SKM-1 (cell line): Measurements from ENCODE around the gene ASTE1.
"Not testable (repeated sequence)": the region's sequence is repeated elsewhere in the genome, so short reads cannot be mapped to it uniquely, and the experiment has no call there.

Experiments
- DNase-seq: peaks from one replicate; lab custom pipeline; 2025; ENCODE audit not compliant: unreplicated experiment; lab: John Stamatoyannopoulos, UW

ASTE1 gene, protein sequence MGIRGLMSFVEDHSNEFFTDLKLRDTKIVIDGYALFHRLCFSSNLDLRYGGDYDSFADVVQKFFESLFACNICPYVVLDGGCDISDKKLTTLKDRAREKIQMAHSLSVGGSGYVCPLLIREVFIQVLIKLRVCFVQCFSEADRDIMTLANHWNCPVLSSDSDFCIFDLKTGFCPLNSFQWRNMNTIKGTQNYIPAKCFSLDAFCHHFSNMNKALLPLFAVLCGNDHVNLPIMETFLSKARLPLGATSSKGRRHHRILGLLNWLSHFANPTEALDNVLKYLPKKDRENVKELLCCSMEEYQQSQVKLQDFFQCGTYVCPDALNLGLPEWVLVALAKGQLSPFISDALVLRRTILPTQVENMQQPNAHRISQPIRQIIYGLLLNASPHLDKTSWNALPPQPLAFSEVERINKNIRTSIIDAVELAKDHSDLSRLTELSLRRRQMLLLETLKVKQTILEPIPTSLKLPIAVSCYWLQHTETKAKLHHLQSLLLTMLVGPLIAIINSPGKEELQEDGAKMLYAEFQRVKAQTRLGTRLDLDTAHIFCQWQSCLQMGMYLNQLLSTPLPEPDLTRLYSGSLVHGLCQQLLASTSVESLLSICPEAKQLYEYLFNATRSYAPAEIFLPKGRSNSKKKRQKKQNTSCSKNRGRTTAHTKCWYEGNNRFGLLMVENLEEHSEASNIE

DNA sequence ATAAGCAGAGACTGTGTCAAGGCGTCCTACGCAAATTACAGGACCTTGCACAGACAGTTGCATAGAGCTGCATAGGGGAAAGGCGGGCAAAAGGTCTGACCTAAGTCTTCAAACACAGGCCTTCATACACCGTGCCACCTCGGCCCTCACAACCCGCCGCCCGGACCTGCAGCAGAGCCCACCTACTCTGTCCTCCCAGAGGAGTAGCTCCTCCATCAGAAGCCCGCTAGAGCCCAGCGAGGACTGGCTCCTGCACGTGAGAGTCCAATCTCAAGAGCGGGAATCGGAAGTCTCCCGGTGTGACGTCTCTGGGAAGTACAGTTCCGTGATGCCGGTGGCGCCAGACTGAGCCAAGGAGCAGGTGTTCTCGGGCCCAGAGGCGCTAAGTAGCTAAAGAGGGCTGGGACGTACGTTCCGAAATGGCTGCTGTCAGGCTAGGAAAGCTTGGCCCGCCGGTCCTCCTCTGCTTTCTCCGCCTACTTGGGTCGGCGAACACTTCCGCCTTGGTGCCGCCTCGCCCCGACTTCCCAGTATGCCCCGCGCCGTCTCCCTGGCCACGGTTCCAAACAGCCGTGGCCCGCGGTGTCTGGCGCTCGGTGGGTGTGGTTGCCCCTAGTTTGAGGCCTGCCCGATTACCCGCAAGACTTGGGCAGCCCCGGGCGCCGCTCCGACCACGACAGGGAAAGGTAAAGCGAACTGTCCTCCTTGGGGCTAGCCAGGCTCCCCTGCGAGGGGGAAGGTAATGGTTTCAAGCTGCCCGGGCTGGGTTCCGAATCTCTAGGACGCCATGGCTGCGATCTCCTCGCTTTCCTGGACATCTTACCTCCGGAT is at the start of gene ASTE1, which contains the start of gene NEK11:
TSS of gene ASTE1 (minus strand) at position 505 of the 831 bp plus-strand sequence. CDS start 1,519 bp downstream, outside the sequence.
TSS of gene NEK11 (plus strand) at position 557 of the 831 bp plus-strand sequence. CDS start 2,832 bp downstream, outside the sequence.
- peak; percentile 56 for DNase-seq

DNA sequence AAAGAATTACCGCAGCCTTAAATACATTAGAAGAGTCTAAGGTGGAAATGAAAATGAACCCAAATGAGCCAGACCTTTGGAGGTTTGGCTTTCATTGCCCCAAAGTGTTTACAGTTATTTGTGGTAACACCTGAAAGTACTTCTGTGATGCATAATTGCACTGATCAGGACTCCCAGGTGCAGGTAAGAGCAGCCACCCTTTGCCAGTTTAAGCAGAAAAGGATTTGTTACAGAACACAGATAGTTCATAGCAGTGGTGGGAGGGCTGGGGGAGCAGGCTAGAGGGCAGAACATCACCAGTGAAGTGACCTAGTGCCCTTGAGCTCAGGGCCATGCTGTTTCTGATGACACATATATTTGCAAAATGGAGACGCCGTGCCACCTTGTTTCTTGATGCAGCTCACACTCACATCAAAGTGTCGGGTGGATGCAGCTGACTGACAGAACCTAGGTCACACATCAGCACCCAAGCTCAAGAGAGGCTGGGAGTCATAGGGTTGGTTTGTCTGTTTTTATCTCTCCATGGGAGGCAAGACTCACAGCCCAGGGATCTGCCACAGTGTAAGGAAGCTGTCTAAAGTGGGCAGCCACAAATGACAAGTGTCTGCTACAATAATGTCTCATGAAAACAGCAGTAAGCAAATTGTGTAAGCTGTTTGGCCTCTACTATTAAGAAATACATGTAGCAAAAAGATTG is 49.2 kb upstream of the ASTE1 start:
- DNase-seq, result no peak

DNA sequence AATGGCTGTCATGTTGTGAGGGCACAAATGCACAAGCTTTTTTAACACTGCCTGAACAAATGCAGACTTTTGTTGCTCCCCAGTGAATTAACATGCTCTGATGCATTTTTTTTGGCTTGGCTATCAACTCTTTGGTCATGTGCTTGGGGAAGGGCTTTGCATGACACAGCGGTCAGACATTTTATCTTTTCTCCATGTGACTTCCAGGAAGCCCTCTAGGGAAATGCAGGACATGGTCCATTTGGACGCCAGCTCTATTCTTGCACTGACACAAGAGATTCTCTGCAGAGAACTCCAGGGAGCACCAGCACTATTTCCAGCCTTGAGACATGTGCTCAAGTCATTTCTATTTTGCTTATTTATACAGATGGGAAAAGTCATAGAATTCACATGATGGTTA is 46.2 kb upstream of the ASTE1 start:
- no peak for DNase-seq

DNA sequence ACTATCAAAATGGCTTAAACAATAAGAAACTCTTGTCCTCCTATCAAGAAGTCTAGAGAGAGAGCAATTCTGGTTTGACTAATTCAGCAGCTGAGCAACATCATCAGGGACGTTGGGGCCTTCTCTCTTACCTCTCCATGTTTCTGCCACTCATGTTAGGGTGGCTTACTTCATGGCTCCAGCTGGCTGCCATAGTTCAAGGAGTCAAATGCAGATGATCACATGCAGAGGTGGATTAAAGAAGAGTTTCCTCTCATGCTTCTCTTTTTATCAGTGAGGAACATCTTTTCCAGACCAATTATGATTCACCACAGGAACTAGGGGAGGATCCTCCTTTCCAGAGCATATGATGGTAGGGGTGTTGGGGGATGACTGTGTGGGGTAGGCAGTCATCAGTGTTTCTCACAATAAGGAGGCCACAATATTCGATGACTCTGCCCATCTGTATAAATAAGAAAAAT is 45.5 kb upstream of the ASTE1 start:
- peak; percentile 16 for DNase-seq

DNA sequence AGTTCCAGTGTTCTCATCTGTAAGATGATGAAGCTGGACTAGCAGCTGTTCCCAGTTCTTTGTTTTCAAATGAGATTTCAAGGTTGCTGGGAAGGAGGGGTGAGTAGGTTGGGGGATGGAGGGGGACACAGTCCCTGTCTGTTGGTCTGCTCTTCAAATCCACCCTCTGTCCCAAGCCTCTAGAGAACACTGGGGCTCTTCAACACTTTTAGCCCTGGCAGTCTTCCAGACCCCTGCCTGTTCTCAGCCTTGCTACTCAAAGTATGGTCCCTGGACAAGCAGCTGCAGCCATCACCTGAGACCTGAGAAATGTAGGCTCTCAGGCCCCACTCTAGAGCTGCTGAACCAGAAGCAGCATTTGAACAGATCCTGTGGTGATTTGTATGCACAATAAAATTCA is 41.4 kb upstream of the ASTE1 start:
- no peak for DNase-seq

DNA sequence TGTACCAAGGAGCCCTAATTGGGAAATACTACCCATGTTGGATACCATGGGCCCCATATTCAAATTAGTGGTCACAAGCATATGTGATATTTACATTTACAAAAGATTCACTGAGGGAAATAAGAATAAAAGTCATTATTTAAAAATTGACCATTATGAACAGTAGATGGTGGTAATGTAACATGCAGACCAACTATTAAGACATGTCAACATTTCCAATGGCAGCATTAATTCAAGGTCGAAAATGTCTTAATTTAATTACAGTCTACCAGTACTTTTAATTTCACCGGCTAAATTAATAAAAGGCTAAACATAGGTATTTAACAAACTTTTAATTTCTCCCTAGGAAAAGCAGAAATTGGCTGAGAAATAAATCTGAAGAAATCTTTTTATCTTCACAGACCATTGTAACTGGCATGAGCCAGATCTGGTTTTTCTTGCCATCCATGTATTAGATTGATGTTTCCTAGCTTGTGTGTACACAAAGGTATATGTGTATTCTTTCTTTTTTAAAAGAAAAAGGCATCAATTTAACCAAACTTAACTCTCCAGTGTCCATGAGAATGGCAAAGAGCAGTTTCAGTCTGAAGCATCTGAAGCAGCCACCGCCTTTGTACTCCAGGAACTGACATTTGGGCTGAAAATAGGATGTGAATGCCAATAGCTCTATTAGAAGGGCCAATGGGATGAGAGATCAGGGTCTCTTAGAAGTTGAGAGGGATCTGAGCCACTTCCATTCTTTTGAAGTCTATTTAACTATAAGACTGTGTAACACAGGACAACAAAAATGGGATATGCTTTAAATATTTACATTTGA is 26.6 kb upstream of the ASTE1 start:
- DNase-seq, result no peak

DNA sequence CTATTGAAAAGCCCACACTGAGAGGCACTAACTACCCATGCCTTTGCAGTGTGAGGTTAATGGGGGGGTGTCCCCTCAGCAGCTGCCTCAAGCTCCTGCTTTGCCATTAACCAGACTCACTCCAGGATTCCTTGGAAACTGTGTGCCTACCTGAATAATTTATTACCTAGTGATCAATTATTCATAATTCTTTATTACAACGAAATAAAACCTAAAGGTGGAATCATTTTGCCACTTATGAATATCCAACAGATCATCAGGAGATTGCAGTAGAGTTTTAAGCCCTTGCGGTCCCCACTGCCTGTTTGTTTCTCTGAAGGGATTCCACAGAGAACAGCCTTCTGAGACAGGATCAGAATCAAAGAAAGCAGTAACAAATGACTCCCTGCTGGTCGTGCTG is 23.4 kb upstream of the ASTE1 start:
- no peak for DNase-seq

DNA sequence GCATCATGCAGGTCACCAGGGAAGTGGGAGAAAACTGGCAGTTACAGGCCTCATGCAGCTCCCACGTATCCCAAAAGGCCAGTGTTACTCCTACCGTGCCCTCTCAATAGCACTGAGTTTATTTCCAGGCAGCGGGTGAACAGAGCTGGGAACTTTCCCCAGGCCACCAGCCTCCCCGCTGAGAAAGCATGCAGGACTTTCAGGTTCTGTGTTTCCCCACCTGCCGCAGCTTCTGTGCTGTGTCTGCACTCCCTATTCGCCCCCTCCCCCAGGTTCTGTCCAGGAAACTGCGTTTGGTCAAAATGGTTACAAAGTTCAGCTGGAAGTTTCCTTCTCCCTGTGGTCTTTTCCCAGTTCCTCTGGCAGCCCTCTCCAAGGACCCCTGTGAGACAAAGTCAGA is 21.4 kb upstream of the ASTE1 start:
- DNase-seq, result no peak

DNA sequence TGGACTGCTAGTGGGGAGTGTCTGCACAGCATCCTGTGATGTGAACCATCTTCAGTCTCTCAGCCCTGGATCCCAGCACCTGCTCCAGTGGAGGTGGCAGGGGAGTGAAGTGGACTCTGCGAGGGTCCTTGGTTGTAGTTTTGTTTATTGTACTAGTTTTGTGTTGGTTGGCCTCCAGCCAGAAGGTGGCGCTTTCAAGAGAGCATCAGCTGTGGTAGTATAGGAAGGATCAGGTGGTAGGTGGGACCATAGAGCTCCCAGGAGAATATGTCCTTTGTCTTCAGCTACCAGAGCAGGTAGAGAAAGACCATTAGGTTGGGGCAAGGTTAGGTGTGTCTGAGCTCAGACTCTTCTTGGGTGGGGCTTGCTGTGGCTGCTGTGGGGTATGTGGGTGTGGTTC is 21.0 kb upstream of the ASTE1 start:
- no peak for DNase-seq

DNA sequence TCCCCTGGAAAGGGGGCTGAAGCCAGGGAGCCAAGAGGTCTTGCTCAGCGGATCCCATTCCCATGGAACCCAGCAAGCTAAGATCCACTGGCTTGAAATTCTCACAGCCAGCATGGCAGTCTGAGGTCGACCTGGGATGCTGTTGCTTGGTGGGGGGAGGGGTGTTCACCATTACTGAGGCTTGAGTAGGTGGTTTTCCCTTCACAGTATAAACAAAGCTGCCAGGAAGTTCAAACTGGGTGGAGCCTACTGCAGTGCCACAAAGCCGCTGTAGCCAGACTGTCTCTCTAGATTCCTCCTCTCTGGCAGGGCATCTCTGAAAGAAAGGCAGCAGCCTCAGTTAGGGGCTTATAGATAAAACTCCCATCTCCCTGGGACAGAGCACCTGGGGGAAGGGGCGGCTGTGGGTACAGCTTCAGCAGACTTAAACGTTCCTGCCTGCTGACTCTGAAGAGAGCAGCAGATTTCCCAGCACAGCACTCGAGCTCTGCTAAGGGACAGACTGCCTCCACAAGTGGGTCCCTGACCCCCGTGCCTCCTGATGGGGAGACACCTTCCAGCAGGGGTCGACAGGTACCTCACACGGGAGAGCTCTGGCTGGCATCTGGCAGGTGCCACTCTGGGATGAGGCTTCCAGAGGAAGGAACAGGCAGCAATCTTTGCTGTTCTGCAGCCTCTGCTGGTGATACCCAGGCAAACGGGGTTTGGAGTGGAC is 15.8 kb upstream of the ASTE1 start:
- DNase-seq, result not testable (repeated sequence)

DNA sequence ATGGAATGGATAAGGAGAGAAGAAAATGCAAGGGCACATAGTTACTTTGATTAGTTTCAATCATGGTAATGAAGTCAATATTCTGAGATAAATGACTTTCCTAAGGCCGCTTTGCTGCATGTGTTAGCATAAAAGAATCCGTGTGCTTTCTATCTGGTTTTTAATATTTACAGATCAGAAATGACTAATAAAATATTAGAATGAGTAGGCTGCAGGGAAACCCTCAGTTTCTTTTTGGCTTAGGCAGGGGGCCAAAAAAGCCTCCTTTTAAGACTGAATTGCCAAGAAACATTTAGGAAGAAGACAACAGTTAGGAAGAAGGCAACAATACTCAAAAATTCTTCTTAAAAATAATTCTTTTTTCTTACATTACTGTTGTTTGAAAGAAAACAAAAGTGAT is 11.7 kb upstream of the ASTE1 start:
- DNase-seq, result no peak

DNA sequence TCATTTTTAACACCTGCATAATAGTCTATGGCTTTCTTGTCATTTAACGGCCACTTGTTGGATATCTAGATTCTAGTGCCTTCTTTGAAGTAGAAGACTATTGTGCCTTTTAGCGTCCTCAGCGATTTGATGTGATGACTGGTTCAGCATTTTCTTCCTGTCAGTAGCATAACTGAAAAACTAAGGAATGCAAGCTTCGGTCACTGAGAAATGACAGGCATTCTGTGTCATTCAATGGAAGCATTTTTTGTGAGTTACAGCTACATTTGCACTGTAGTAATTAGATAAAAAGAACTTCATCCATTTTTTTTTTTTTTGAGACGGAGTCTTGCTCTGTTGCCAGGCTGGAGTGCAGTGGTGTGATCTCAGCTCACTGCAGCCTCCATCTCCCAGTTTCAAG is 10.4 kb upstream of the ASTE1 start:
- DNase-seq, result no peak

DNA sequence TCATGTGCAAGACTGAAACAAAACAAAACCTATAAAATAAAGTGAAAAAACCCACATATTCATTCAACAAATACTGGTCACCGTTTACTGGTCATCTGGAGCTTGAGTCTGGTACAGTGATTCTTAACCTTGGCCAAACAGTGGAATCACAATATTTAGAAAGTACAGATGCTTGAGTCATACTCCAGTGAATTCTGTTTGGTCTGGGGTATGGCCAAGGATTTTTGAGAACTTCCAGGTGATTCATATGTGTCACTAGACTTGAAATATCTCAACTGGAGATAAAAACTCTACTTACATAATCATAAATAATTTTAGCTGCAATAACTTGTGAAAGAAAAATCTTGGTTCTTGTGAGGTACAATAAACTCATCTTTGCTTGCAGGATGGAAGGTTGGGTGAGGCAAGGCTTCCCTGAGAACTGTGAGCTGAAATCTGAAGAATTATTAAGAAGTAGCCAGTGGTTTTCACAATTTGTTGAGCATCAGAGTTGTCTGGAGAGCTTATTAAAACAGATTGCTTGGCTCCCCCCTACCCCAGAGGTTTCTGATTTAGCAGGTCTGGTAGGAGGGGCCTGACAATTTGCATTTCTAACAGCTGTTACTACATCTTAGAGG is 9.7 kb upstream of the ASTE1 start:
- no peak for DNase-seq

DNA sequence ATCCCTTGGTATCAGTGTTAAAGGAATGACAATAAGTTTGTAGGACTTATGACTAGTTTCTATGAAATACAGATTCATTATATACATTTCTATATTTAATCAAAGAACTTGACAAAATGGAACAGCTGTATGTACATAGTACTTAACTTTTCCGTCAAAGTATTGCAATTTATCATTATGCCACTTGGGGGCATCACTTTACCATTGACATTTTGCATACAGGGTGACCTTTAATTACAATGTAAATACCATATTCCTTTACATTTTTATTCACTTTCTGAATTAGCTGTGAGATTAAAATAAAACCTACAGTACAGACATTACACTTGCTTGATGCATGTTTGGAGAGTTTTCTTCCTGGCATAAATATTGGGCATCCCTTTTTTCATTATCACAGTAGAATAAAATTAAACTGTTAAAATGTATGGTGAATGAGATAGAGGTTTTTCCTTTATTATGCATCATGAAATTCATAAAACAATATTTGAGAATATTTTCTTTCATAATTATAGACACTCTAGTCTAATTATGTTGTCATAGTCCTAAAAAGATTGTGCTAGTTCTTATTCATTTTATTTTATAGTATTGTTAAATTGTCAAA is 7.0 kb upstream of the ASTE1 start:
- DNase-seq, result peak; percentile 2

DNA sequence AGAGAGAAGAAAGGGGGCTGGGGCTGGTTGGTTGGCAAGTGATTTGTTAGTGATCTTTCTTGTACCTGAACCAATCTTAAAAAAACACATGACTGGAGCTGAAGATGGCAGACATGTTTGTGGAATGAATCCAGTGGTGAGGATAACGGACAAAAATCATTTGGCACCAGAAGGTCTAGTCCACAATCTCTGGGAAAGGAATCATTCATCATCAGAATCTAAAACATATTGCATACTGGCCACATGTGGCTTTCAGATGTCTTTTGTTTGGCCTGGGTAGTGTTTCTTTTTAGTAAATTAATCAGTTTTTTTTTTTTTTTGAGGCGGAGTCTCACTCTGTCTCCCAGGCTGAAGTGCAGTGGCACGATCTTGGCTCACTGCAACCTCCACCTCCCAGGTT is 5.0 kb upstream of the ASTE1 start:
- no peak for DNase-seq

DNA sequence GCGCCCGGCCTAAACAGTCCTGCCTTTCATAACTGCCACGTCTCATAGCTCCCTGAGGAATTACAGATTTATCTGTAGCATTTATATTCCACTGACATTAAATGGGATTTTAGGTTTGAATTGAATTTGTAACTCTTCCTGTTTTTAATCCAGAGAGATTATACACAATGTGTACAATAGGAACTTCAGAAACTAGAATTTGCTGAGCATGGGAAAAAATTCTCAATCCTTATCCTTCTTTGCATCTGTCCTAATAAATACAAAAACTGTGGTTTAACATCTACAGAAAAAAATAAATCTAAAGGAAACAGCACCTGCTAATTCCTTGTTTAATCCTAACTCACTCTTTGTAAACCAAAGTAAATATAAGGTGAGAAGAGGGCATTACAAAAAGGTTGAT is 2.2 kb upstream of the ASTE1 start:
- no peak for DNase-seq

DNA sequence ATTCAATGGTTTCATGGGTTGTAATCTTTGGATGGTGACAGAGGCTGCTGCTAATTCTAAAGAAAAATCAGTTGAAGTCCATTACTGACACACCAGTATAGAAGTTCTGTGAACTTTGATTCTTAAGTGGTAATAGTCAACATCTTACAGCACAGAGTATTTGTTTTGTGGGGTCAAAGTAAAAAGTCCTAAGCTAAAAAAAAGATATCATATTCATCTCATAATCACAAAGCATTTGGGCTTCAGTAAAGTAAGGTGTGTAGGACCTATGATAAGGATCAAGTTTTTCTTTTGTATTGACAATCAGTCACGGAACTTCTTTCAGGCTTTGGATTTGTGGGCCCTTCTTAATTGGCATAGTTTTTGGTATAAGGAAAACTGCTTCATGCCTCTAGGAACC is 1.1 kb downstream of the ASTE1 start:
- DNase-seq, result no peak

DNA sequence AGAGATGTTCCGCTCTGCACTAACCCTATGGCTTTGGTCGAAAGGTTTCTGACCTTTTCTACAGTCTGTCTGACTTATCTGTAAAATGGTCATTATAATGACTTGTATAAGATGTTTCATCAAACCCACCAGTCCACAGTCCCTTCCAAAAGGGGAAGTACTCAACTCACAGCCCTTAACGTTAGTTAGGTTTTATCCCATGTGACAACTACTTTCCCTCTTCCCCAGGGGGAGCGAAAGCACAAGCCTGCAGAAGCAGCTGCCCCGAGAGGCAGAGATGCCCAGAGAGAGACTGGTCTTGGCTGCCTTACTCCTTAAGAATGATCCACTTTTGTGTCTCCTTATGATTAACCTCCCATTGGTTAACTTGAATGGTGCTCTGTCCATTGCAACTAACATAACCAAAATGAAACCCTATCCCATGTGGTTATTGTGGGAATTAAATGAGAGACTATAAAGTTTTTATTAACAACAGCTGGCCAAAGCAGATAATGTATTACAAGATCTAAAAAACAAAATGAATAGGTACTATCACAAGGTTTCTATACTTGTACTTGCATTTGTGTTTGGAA is 6.4 kb downstream of the ASTE1 start:
- DNase-seq, result peak; percentile 8
